ENCODE data around the gene DRAM1. TPM values are rescaled to one million over a fixed set of nuclear protein-coding genes. Genes with fewer than 3 reads are reported as not detected.

Gene DRAM1
- total RNA-seq, 1 experiment from 2014 or later, result 6.5 TPM

GRCh38 chr12:101901777-101902176, 24.4 kb downstream of the DRAM1 start:
- Histone ChIP-seq H3K14ac (ENCODE audit: insufficient read depth, low read length) (no peak overlapping the region), H2BK12ac (ENCODE audit: insufficient read length, low read depth, low read length) (no peak overlapping the region), H3K56ac (ENCODE audit: insufficient read length, low read depth, low read length) (no peak overlapping the region), H2AFZ (ENCODE audit: low read length) (no peak overlapping the region), H2BK20ac (ENCODE audit: low read depth, low read length, poor library complexity, severe bottlenecking) (no peak overlapping the region), H3K27ac (ENCODE audit: insufficient read length, low read depth, low read length) (no peak overlapping the region), H3K4me1 (ENCODE audit: insufficient read depth, low read length) (no peaks in the 10 kb centered on the region; the same call in 1 of the 2 replicates), H3K4ac (ENCODE audit: low read depth, low read length) (no peak overlapping the region), H4K5ac (ENCODE audit: insufficient read length, low read depth, low read length) (no peak overlapping the region), H3K23ac (ENCODE audit: insufficient read length, low read depth, low read length) (no peak overlapping the region), H3K4me2 (ENCODE audit: insufficient read depth, insufficient read length, low read length) (no peak overlapping the region), H3K27me3 (ENCODE audit: insufficient read depth, low read length) (no peaks in the 10 kb centered on the region), H3T11ph (ENCODE audit: low read length) (no peak overlapping the region), H3K9me3 (ENCODE audit: control insufficient read depth, low read depth, low read length) (no peaks in the 10 kb centered on the region), H2BK120ac (ENCODE audit: low read depth, low read length, poor library complexity, severe bottlenecking) (no peak overlapping the region), H3K79me1 (ENCODE audit: insufficient read depth, low read depth, low read length, poor library complexity, severe bottlenecking) (no peaks in the 10 kb centered on the region), H2BK15ac (ENCODE audit: low read depth, low read length) (no peak overlapping the region), H3K79me2 (ENCODE audit: insufficient read depth, low read length) (no peaks in the 10 kb centered on the region), H4K8ac (replicated peaks; ENCODE audit: insufficient read length, low read depth, low read length) (no peak overlapping the region), H4K91ac (ENCODE audit: insufficient read length, low read depth, low read length) (no peak overlapping the region), H3K9ac (ENCODE audit: extremely low read depth, insufficient read length, low read length) (no peak overlapping the region), H2BK5ac (ENCODE audit: insufficient read length, low read length) (no peak overlapping the region), H2AK5ac (ENCODE audit: insufficient read length, low read length) (no peak overlapping the region), H3K23me2 (ENCODE audit: insufficient read length, low read depth, low read length, poor library complexity, severe bottlenecking) (no peaks in the 10 kb centered on the region), H4K20me1 (ENCODE audit: control insufficient read depth, insufficient read depth, insufficient read length) (no peaks in the 10 kb centered on the region), H3K18ac (ENCODE audit: insufficient read length, low read depth, low read length) (no peak overlapping the region)
- no peak for DNase-seq
- H3K27ac Mint-ChIP-seq, result no peak overlapping the region
- peaks cover 0 to 2% (median 0%) of the 10 kb centered on the region in 3 experiments; a peak in 1 of 7 replicates for H3K36me3 Mint-ChIP-seq (ENCODE audit: insufficient read depth in 1 of 3, low read depth in 3 of 3)
- no peaks in the 10 kb centered on the region for H3K4me1 Mint-ChIP-seq
- TF ChIP-seq CTCF (conservative IDR thresholded peaks at IDR 0.05), result no peak
- no peaks in the 10 kb centered on the region; the same call in 1 of the 2 replicates for H3K27me3 Mint-ChIP-seq (ENCODE audit: low read depth)
- no peaks in the 10 kb centered on the region for H3K9me3 Mint-ChIP-seq
- no CpG with 5 or more reads among the region's 3 CpGs for WGBS (ENCODE audit: extremely low coverage, insufficient read length, low lambda C conversion rate)
- H3K4me3 Mint-ChIP-seq, result no peak overlapping the region
